Measurements from ENCODE around the gene HSD11B1.

Gene HSD11B1

DNA sequence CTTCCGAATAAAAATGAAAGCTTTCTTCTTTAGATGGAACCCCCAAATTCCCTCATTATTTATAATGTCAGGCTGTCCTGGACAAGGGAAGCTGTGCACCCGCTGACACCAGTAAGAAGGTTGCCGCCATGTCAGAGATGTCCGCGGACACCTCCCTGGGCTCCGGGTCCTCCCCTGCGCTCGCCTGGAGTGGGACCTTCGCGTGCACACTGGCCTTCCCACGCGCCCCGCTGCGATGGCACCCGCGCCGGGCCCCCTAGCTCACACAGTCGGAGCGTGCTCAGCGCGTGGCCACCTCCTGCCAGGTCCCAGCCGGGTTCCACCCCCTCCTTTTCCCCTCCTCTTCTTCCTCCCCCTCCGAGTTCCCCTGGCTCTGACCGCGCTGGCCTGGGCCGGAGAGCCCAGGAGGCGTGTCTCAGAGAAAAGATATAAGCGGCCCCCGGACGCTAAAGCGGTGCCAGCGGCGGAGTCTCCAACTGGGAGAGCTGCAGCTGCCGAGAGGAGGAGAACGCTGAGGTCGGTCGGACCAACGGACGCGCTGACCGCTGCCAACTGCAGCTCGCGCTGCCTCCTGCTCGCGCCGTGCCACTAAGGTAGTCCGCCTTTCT is 29.6 kb upstream of the HSD11B1 start, which contains the start of gene G0S2:
G0S2 (plus strand) TSS at position 456 of the 608 bp plus-strand sequence. CDS start 273 bp downstream, outside the sequence.
- no peak within 1 kb of the TSS for H3K4me2 ChIP-seq (ENCODE audit: low read length)
- no peak within 1 kb of the TSS for H3K9ac ChIP-seq (ENCODE audit: low read length)
- H3K4me3 ChIP-seq (ENCODE audit: low read depth, low read length, poor library complexity, severe bottlenecking): no peak within 1 kb of the TSS

GRCh38 chr1:209675565-209676154 is 29.0 kb upstream of the HSD11B1 start:
- no peaks in the 10 kb centered on the region for H3K4me1 ChIP-seq (ENCODE audit: insufficient read depth, low read length, severe bottlenecking)
- no peak overlapping the region for H3K27ac ChIP-seq (ENCODE audit: low read depth, low read length, poor library complexity, severe bottlenecking)
- no peaks in the 10 kb centered on the region for H3K36me3 ChIP-seq (ENCODE audit: insufficient read depth, low read length)
- no peaks in the 10 kb centered on the region for H4K20me1 ChIP-seq (ENCODE audit: insufficient read depth, low read length)
- no peak overlapping the region for H3K4me3 ChIP-seq (ENCODE audit: low read depth, low read length, poor library complexity, severe bottlenecking)
- no peak overlapping the region for H3K9ac ChIP-seq (ENCODE audit: low read length)
- no peak overlapping the region for H3K4me2 ChIP-seq (ENCODE audit: low read length)
- no peaks in the 10 kb centered on the region for H3K79me2 ChIP-seq (ENCODE audit: insufficient read depth, low read length)
- H3F3A ChIP-seq (ENCODE audit: insufficient read depth, low read length): no peaks in the 10 kb centered on the region
- H3K27me3 ChIP-seq (ENCODE audit: insufficient read depth, low read length): no peaks in the 10 kb centered on the region
- no peaks in the 10 kb centered on the region for H3K9me3 ChIP-seq (ENCODE audit: low read length)
- TF ChIP-seq EZH2 (IDR thresholded peaks at IDR 0.05; ENCODE audit: borderline replicate concordance, low read length): no peak
- TF ChIP-seq, protein P1, sequence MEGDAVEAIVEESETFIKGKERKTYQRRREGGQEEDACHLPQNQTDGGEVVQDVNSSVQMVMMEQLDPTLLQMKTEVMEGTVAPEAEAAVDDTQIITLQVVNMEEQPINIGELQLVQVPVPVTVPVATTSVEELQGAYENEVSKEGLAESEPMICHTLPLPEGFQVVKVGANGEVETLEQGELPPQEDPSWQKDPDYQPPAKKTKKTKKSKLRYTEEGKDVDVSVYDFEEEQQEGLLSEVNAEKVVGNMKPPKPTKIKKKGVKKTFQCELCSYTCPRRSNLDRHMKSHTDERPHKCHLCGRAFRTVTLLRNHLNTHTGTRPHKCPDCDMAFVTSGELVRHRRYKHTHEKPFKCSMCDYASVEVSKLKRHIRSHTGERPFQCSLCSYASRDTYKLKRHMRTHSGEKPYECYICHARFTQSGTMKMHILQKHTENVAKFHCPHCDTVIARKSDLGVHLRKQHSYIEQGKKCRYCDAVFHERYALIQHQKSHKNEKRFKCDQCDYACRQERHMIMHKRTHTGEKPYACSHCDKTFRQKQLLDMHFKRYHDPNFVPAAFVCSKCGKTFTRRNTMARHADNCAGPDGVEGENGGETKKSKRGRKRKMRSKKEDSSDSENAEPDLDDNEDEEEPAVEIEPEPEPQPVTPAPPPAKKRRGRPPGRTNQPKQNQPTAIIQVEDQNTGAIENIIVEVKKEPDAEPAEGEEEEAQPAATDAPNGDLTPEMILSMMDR (IDR thresholded peaks at IDR 0.05; ENCODE audit: low read length): no peak
- H2AFZ ChIP-seq (ENCODE audit: low read length): no peak overlapping the region
- no peaks in the 10 kb centered on the region for H3K9me2 ChIP-seq (ENCODE audit: low read depth, low read length)

More for the DNA sequence above, 29.6 kb upstream of the HSD11B1 start, which contains the start of gene G0S2:
- TF ChIP-seq, protein P1 (IDR thresholded peaks at IDR 0.05; ENCODE audit: low read length): no peak
- TF ChIP-seq EZH2 (IDR thresholded peaks at IDR 0.05; ENCODE audit: borderline replicate concordance, low read length): no peak
- Histone ChIP-seq H3K27me3 (ENCODE audit: insufficient read depth, low read length) (no peaks in the 10 kb centered on the region), H3K9me2 (ENCODE audit: low read depth, low read length) (no peaks in the 10 kb centered on the region), H3K27ac (ENCODE audit: low read depth, low read length, poor library complexity, severe bottlenecking) (no peak within 1 kb of the TSS), H3K9me3 (ENCODE audit: low read length) (no peaks in the 10 kb centered on the region), H4K20me1 (ENCODE audit: insufficient read depth, low read length) (no peaks in the 10 kb centered on the region), H3K36me3 (ENCODE audit: insufficient read depth, low read length) (no peaks in the 10 kb centered on the region), H3K79me2 (ENCODE audit: insufficient read depth, low read length) (no peaks in the 10 kb centered on the region), H2AFZ (ENCODE audit: low read length) (no peak within 1 kb of the TSS), H3K4me1 (ENCODE audit: insufficient read depth, low read length, severe bottlenecking) (no peaks in the 10 kb centered on the region), H3F3A (ENCODE audit: insufficient read depth, low read length) (no peaks in the 10 kb centered on the region)

GRCh38 chr1:209678981-209679539 is 25.6 kb upstream of the HSD11B1 start:
- Histone ChIP-seq H3K79me2 (ENCODE audit: insufficient read depth, low read length) (no peaks in the 10 kb centered on the region), H4K20me1 (ENCODE audit: insufficient read depth, low read length) (no peaks in the 10 kb centered on the region), H3K4me3 (ENCODE audit: low read depth, low read length, poor library complexity, severe bottlenecking) (no peak overlapping the region), H3K9me2 (ENCODE audit: low read depth, low read length) (no peaks in the 10 kb centered on the region), H3K4me1 (ENCODE audit: insufficient read depth, low read length, severe bottlenecking) (no peaks in the 10 kb centered on the region), H3K4me2 (ENCODE audit: low read length) (no peak overlapping the region), H3K9ac (ENCODE audit: low read length) (no peak overlapping the region), H3K27ac (ENCODE audit: low read depth, low read length, poor library complexity, severe bottlenecking) (no peak overlapping the region), H3K27me3 (ENCODE audit: insufficient read depth, low read length) (no peaks in the 10 kb centered on the region), H3K9me3 (ENCODE audit: low read length) (no peaks in the 10 kb centered on the region), H3F3A (ENCODE audit: insufficient read depth, low read length) (no peaks in the 10 kb centered on the region), H3K36me3 (ENCODE audit: insufficient read depth, low read length) (no peaks in the 10 kb centered on the region), H2AFZ (ENCODE audit: low read length) (no peak overlapping the region)
- TF ChIP-seq, protein P1 (IDR thresholded peaks at IDR 0.05; ENCODE audit: low read length): no peak
- TF ChIP-seq EZH2 (IDR thresholded peaks at IDR 0.05; ENCODE audit: borderline replicate concordance, low read length): no peak
